GM12875 (cell line): Measurements from ENCODE around the gene WHAMM.
A peak's percentile ranks its signal among the peaks of the same experiment; 100 is the strongest.
"Not testable (repeated sequence)": the region's sequence is repeated elsewhere in the genome, so short reads cannot be mapped to it uniquely, and the experiment has no call there.

Experiments used
- H3K4me3 ChIP-seq: one replicate; pipeline ENCODE4 v1.5.1; 2011; ENCODE audit warnings: low read depth, low read length, control low read depth
- CTCF ChIP-seq: IDR thresholded peaks from 2 replicates; pipeline ENCODE4 v1.5.1; 2011; ENCODE audit warnings: low read depth, mild to moderate bottlenecking, control low read depth, inconsistent platforms, low read length, moderate library complexity, borderline replicate concordance; ENCODE audit not compliant: insufficient read depth

WHAMM gene

DNA sequence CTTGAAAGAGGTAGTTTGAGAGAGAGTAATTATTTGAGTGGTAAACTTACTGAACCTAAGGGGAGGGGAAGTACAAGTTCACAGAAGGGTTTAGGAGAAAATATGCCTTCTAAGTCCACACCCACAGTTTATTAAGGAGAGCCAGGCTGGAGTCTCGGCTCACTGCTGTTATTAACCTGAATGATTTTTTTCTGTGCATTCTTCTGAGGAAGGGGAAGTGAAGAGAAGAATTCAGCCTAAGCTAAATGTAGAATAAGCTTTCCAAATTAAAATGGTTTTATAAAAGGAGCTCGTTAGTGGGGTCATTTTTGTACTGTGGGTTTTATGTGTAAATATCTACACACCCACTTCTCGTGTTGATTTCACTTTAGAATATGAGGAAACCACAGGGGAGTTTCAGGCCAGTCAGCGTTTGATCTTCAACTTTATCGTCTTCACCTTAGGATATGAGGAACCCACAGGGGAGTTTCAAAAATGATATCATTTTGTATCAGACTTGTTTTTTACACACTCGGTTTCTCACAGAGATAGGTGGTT is 1.5 kb downstream of the WHAMM start:
- H3K4me3 ChIP-seq = peak overlapping the region; percentile 94
- TF ChIP-seq CTCF = no peak

DNA sequence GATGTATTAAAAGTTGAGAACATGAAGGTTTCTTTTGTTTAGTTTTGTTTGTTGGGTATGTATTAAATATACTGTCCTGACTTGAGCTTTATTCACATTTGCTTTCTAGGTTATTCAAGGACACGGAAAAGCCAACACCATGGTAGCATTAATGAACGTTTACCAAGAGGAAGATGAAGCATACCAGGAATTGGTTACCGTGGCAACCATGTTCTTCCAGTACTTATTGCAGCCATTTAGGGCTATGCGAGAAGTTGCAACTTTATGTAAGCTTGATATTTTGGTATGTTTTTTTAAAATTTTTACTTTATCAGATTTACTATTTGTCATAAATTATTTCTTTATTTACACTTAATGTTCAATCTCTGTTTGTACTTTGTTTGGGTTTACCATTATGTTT is 3.6 kb downstream of the WHAMM start:
- no peak for TF ChIP-seq CTCF
- H3K4me3 ChIP-seq = no peak overlapping the region

DNA sequence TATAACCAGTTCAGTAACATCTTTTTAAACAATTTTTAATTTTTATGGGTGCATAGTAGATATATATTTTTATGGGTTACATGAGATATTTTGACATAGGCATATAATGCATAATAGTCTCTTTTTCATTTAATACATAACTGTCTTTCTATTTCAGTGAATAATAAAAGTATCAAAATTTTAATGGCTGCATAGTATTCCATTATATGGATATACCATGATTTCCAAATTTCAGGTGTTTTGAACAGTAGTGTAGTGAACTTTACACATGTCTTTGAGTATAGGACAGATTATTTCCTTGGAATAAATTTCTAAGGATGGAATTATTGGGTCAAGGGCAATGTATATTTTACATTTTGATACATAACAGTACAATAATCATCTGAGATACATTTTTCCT is 10.7 kb downstream of the WHAMM start:
- TF ChIP-seq CTCF = no peak
- H3K4me3 ChIP-seq = no peak overlapping the region

DNA sequence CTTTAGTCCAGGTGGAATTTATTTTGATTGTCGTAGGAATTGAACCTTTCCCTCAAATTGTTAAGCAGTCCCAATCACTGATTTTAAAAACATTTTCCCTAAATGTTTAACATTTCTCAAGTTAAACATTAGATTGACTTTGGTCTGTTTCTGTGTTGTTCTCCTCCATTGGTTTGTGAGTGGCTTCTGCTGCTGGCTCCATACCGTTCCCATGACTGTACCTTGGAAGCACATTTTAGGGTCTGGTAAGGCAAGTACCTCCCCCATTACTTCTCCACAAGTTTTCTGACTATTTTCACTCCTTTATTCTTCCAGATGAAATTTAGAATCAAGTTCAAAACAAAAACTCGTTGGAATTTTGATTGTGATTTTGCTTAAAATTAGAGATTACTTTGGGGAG is 12.0 kb downstream of the WHAMM start:
- H3K4me3 ChIP-seq = not testable (repeated sequence)

DNA sequence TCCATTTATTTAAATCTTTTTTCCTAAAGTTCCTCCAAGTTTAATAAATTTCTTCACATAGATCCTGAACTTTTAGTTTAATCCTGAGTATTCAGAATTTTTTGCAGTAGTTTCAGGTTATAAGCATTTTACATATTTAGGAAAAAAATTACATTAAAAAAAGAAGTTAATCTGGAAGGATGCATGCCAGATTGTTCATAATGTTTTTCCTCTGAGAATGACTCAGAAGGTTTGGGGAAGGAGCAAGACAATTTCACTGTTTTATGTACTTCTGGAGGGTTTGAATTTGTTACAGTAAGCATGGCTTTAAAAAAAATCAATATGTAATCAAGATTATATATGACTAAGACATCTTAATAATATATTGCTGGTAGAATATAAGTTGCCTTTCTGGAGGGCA is 12.4 kb downstream of the WHAMM start:
- H3K4me3 ChIP-seq = not testable (repeated sequence)

- H3K4me3 ChIP-seq = no peak overlapping the region
- no peak for TF ChIP-seq CTCF
Observed at GRCh38 chr15:82823049-82823448, 13.6 kb downstream of the WHAMM start.

- no peak for TF ChIP-seq CTCF
- H3K4me3 ChIP-seq = no peak overlapping the region
Observed at GRCh38 chr15:82828075-82828474, 18.6 kb downstream of the WHAMM start.

- no peak for TF ChIP-seq CTCF
- H3K4me3 ChIP-seq = no peak overlapping the region
Observed at GRCh38 chr15:82829234-82829633, 19.8 kb downstream of the WHAMM start.
